GM13976 (cell line): ENCODE results near the gene UBA5.
A peak's percentile ranks its signal among the peaks of the same experiment; 100 is the strongest.

Source experiments
- DNase-seq: peaks from one replicate; pipeline ENCODE4 v3.0.0; 2012; ENCODE audit warnings: low spot score
- in situ Hi-C: fragments of 300-500 bp; cut with MboI; formaldehyde crosslinking; loops from one replicate; pipeline ENCODE4 v1.12.0; 2022; ENCODE audit warnings: low sequenced_read_pairs, mixed read lengths, inconsistent platforms; ENCODE audit not compliant: unreplicated experiment
- TF ChIP-seq, protein P1 (sequence below): IDR thresholded peaks from 2 replicates; pipeline ENCODE4 v1.5.1; 2012; ENCODE audit warnings: borderline replicate concordance, mild to moderate bottlenecking; ENCODE audit not compliant: insufficient read depth; ENCODE audit errors: extremely low read depth, missing control alignments, control extremely low read depth

Gene UBA5

DNA sequence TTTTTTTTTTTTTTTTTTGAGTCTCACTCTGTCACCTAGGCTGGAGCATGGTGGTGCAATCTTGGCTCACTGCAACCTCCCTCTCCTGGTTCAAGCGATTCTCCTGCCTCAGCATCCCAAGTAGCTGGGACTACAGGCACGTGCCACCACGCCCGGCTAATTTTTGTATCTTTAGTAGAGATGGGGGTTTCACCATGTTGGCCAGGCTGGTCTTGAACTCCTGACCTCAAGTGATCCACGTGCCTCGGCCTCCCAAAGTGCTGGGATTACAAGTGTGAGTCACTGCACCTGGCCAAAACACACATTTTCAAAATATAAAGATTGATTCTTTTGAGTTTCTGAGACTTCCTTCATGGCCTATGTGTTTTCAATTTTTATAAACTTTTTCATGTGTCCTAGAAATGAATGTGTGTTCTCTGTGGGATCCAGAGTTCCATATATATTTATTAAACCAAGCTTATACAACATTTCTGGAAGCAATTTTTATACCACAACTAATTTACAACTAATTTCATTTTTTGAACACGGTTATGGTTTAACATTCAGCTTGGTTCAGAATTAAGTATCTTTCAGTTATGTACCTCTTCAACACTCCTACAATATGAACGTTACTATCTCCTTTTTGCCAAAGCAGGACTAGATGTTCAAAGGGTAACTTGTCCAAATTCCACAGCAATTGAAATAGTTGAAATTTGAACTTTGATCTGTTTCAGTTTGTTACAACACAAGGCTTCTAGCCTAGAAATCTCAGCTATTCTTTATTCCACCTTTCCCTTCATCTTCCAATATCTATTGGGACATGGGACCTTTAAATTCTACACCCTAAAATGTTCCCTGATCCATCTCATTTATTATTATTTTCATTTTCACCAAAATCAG, 2.0 kb upstream of the UBA5 start:
- in situ Hi-C loops, result no loop called here
- TF ChIP-seq, protein P1, sequence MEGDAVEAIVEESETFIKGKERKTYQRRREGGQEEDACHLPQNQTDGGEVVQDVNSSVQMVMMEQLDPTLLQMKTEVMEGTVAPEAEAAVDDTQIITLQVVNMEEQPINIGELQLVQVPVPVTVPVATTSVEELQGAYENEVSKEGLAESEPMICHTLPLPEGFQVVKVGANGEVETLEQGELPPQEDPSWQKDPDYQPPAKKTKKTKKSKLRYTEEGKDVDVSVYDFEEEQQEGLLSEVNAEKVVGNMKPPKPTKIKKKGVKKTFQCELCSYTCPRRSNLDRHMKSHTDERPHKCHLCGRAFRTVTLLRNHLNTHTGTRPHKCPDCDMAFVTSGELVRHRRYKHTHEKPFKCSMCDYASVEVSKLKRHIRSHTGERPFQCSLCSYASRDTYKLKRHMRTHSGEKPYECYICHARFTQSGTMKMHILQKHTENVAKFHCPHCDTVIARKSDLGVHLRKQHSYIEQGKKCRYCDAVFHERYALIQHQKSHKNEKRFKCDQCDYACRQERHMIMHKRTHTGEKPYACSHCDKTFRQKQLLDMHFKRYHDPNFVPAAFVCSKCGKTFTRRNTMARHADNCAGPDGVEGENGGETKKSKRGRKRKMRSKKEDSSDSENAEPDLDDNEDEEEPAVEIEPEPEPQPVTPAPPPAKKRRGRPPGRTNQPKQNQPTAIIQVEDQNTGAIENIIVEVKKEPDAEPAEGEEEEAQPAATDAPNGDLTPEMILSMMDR, result no peak
- DNase-seq, result no peak

DNA sequence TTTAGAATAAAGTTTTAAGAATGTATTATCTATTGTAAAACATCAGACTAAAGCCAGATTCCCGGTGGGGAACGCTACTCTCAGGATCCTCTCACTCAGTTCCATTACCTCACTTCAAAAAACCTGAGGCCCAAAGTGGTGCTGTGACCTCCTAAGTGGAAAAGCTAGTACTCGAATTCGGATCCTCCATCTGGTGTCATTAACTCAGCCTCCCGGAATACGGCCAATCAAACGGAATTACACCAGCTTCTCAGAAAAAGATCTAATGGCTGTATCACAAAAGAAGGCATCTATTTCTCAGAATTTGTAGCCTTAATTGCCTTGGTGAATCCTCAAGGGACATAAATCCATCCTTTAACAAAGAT, 1.1 kb upstream of the UBA5 start:
- TF ChIP-seq, protein P1, result no peak
- DNase-seq, result no peak
- in situ Hi-C loops, result no loop called here

DNA sequence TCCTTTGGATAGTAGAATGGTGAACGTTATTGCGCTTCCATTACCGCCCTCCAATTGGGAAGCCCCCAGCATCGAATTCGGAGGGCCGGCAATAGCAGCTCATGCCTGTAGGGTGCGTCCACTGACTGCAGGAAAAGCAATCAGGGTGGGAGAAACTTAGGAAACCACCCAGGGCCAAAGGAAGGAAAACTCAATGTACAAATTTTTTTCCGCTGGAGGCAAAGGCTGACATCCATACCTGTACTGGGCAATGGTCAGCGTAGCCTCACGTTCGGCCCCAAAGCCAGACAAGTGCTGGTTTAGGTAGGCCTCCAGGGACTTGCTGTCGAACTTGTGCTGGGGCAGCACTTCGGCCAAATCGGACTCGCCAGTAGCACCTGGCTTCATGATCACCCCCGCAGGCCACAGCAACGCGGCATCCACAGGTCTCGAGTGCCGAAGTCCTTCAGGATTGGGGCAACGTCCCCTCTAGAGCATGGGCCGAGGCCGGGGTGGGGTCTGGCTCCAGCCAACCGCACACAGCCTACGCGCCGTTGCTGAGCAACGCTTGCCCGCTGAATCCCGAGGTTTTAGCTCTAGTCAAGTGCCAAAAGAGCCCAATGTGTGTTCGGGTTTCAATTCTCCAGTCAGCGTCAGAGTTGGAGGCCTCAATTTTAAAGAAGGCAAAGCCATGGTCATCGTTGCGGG, 621 bp upstream of the UBA5 start, which contains the start of gene ACAD11:
Gene ACAD11, minus strand, starts transcription at position 445 of the 687 bp plus-strand sequence. Its CDS starts 58 bp downstream, at position 387.
- in situ Hi-C loops, result no loop called here

DNA sequence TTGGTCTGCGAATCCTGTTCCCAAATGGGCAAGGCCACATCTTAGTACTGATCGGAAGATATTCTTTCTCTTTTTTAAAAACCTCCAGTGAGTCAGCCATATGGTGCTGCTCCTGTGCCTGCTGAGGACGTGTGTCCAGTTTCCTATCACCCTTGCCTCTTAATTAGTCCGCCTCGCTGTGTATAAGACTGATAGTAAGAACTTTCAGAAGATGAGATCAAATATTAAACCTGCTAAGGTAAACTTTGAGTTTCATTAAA, 612 bp downstream of the UBA5 start:
- no peak for DNase-seq
- in situ Hi-C loops, result no loop called here
- TF ChIP-seq, protein P1, result no peak

More for the DNA sequence above, 621 bp upstream of the UBA5 start, which contains the start of gene ACAD11:
- peak; percentile 71 for DNase-seq
- TF ChIP-seq, protein P1, result peak; percentile 55

DNA sequence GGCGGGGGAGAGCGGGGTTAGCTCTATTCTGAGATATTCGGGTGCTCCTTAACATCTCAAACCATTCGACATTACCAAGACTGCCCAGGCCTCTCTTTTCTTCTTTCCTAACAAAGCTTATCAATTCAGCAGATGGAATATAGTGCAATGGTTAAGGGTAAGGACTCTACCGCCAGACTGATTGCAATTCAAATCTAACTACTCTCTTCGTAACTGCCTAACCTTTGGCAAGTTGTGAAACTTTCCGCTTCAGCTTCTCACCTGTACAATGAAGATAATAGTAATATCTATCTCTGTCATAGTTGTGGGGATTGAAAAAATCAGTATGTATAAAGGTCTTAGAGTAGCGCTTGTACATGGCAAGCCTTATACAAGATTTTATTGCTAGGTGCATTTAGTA, 972 bp downstream of the UBA5 start:
- TF ChIP-seq, protein P1, result no peak
- in situ Hi-C loops, result no loop called here
- no peak for DNase-seq

DNA sequence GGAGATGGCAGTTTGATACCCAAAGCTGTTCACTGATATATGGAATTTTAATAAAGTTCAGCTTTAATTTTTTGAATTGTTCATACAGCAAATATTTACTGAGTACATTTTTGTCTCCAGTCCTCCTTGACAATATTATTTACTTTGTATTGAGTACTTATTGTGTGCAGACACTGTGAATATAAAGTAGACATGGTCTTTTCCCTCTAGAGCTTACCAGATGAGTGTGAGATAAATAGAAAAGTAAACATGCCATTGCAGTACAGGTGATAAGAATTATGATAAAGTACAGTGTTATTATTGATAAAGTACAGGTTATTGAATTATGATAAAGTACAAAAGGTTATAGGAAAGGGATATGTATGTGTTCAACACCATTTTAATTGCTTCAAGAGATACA, 2.1 kb downstream of the UBA5 start:
- in situ Hi-C loops, result no loop called here
- no peak for DNase-seq
- TF ChIP-seq, protein P1, result no peak
